Tibial nerve (tissue), 3 donors: Measurements from ENCODE around the gene RFC2.

Experiments used
- POLR2A ChIP-seq, 2 donors: fragments of 450-650 bp; IDR thresholded peaks; one replicate each; pipeline ENCODE4 v1.6.1; 2017; ENCODE audit warnings: antibody characterized with exemption in 2 of 2, mild to moderate bottlenecking in 2 of 2, moderate library complexity in 2 of 2
- TF ChIP-seq, protein P1 (sequence below), 5 experiments: fragments of 200-600 bp in 3 of 5; fragments of 450-650 bp in 2 of 5; sonication (generic) in 3 of 5; IDR thresholded peaks; one replicate each; pipeline ENCODE4 v1.5.1; 2016 to 2019; ENCODE audit warnings: antibody characterized with exemption in 5 of 5, mild to moderate bottlenecking in 3 of 5, moderate library complexity in 2 of 5

DNA sequence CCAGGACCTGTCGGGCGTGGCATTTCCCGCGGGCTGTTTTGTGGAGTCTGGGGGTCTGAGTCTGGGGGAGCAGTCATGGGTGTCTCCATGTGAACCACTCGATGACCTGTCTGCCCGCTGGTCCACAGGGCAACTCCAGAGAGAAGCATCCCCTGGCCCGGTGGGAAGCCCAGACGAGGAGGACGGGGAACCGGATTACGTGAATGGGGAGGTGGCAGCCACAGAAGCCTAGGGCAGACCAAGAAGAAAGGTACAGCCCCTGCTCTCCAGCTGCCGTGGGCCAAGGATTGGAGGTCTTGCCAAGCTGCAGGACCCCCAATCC, 29.7 kb downstream of the RFC2 start:
- TF ChIP-seq, protein P1, sequence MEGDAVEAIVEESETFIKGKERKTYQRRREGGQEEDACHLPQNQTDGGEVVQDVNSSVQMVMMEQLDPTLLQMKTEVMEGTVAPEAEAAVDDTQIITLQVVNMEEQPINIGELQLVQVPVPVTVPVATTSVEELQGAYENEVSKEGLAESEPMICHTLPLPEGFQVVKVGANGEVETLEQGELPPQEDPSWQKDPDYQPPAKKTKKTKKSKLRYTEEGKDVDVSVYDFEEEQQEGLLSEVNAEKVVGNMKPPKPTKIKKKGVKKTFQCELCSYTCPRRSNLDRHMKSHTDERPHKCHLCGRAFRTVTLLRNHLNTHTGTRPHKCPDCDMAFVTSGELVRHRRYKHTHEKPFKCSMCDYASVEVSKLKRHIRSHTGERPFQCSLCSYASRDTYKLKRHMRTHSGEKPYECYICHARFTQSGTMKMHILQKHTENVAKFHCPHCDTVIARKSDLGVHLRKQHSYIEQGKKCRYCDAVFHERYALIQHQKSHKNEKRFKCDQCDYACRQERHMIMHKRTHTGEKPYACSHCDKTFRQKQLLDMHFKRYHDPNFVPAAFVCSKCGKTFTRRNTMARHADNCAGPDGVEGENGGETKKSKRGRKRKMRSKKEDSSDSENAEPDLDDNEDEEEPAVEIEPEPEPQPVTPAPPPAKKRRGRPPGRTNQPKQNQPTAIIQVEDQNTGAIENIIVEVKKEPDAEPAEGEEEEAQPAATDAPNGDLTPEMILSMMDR (IDR thresholded peaks at IDR 0.05), result no peak
- no peak for TF ChIP-seq POLR2A (IDR thresholded peaks at IDR 0.05)
